Astrocyte (in vitro differentiated cells and primary cell): ENCODE data around the gene SLC39A2. TPM values are rescaled to one million over a fixed set of nuclear protein-coding genes. Genes with fewer than 3 reads are reported as not detected.
"Not testable (repeated sequence)": the region's sequence is repeated elsewhere in the genome, so short reads cannot be mapped to it uniquely, and the experiment has no call there.

ENCODE experiments used
- DNase-seq: peaks from one replicate; pipeline ENCODE4 v3.0.0-alpha.2; 2010; ENCODE audit warnings: low read depth
- FAIRE-seq: peaks from 2 replicates; lab custom pipeline; 2011; peaks lifted over from hg19 to GRCh38; lab: Jason Lieb, UNC
- H2AFZ ChIP-seq: 2 replicates; pipeline ENCODE4 v1.6.0; 2012; ENCODE audit warnings: low read depth, low read length, inconsistent platforms
- H3K27ac ChIP-seq: 2 replicates; pipeline ENCODE4 v1.5.1; 2011; ENCODE audit warnings: low read depth, low read length, inconsistent platforms
- H3K27me3 ChIP-seq: 2 replicates; pipeline ENCODE4 v1.6.0; 2011; ENCODE audit warnings: low read length, inconsistent platforms; ENCODE audit not compliant: insufficient read depth
- H3K36me3 ChIP-seq: 2 replicates; pipeline ENCODE4 v1.5.1; 2011; ENCODE audit warnings: low read length, inconsistent platforms; ENCODE audit not compliant: insufficient read depth
- H3K4me1 ChIP-seq: 2 replicates; pipeline ENCODE4 v1.5.1; 2011; ENCODE audit warnings: low read length, inconsistent platforms; ENCODE audit not compliant: insufficient read depth
- H3K4me2 ChIP-seq: 2 replicates; pipeline ENCODE4 v1.6.0; 2012; ENCODE audit warnings: low read length, inconsistent platforms
- H3K4me3 ChIP-seq: 2 replicates; pipeline ENCODE4 v1.5.1; 2011; ENCODE audit warnings: low read depth, mild to moderate bottlenecking, low read length, inconsistent platforms; ENCODE audit not compliant: insufficient read depth
- H3K79me2 ChIP-seq: 2 replicates; pipeline ENCODE4 v1.6.0; 2012; ENCODE audit warnings: mild to moderate bottlenecking, low read length, inconsistent platforms; ENCODE audit not compliant: insufficient read depth
- H3K9ac ChIP-seq: 2 replicates; pipeline ENCODE4 v1.6.0; 2012; ENCODE audit warnings: mild to moderate bottlenecking, low read length, inconsistent platforms
- H3K9me3 ChIP-seq: 2 replicates; pipeline ENCODE4 v1.5.1; 2012; ENCODE audit warnings: low read depth, mild to moderate bottlenecking, low read length, inconsistent platforms; ENCODE audit not compliant: insufficient read depth
- H4K20me1 ChIP-seq: 2 replicates; pipeline ENCODE4 v1.6.0; 2012; ENCODE audit warnings: low read length, inconsistent platforms; ENCODE audit not compliant: insufficient read depth
- H3K27ac Mint-ChIP-seq: one replicate; pipeline ENCODE4 v1.8.0; 2021; ENCODE audit warnings: mild to moderate bottlenecking, mixed read lengths; ENCODE audit not compliant: unreplicated experiment
- H3K27me3 Mint-ChIP-seq: one replicate; pipeline ENCODE4 v1.8.0; 2021; ENCODE audit warnings: low read depth, mixed read lengths; ENCODE audit not compliant: unreplicated experiment
- H3K36me3 Mint-ChIP-seq: one replicate; pipeline ENCODE4 v1.8.0; 2021; ENCODE audit warnings: low read depth, mixed read lengths; ENCODE audit not compliant: unreplicated experiment
- H3K4me1 Mint-ChIP-seq: one replicate; pipeline ENCODE4 v1.8.0; 2021; ENCODE audit warnings: low read depth, mixed read lengths; ENCODE audit not compliant: unreplicated experiment
- H3K4me3 Mint-ChIP-seq: one replicate; pipeline ENCODE4 v1.8.0; 2021; ENCODE audit warnings: mild to moderate bottlenecking, moderate library complexity, mixed read lengths; ENCODE audit not compliant: unreplicated experiment
- H3K9me3 Mint-ChIP-seq: one replicate; pipeline ENCODE4 v1.8.0; 2021; ENCODE audit warnings: mild to moderate bottlenecking, mixed read lengths; ENCODE audit not compliant: unreplicated experiment
- CTCF ChIP-seq: IDR thresholded peaks from 2 replicates; pipeline ENCODE4 v1.5.1; 2011; ENCODE audit warnings: low read depth, mild to moderate bottlenecking, inconsistent platforms, low read length, moderate library complexity; ENCODE audit not compliant: insufficient read depth
- EZH2 ChIP-seq: IDR thresholded peaks from 2 replicates; pipeline ENCODE4 v1.6.1; 2012; ENCODE audit warnings: mild to moderate bottlenecking, low read length, inconsistent platforms; ENCODE audit not compliant: insufficient read depth
- total RNA-seq: library from RNA; stranded (reverse); gene quantifications from 2 replicates; pipeline ENCODE4 v1.2.1, GENCODE V29; 2021

SLC39A2 gene
- total RNA-seq, 1 donor from 2014 or later: 0.30 TPM

GRCh38 chr14:21001218-21001617 is 2.1 kb downstream of the SLC39A2 start:
- Histone ChIP-seq H2AFZ (no peak overlapping the region), H3K79me2 (no peaks in the 10 kb centered on the region), H3K4me2 (no peak overlapping the region), H3K27me3 (no peaks in the 10 kb centered on the region), H3K9me3 (no peaks in the 10 kb centered on the region), H3K4me3 (no peak overlapping the region), H3K36me3 (peaks cover 5% of the 10 kb centered on the region), H3K9ac (no peak overlapping the region), H4K20me1 (no peaks in the 10 kb centered on the region), H3K27ac (no peak overlapping the region), H3K4me1 (peaks cover 7% of the 10 kb centered on the region)
- Mint-ChIP-seq H3K36me3 (peaks cover 2% of the 10 kb centered on the region), H3K4me1 (peaks cover 14% of the 10 kb centered on the region), H3K4me3 (no peak overlapping the region), H3K9me3 (no peaks in the 10 kb centered on the region), H3K27me3 (no peaks in the 10 kb centered on the region), H3K27ac (no peak overlapping the region)
- TF ChIP-seq EZH2 (no peak), CTCF (no peak)
- no peak for DNase-seq
- no peak for FAIRE-seq

GRCh38 chr14:21003788-21004346 is 4.8 kb downstream of the SLC39A2 start:
- H4K20me1 ChIP-seq: no peaks in the 10 kb centered on the region
- H3K9me3 ChIP-seq: no peaks in the 10 kb centered on the region
- Mint-ChIP-seq H3K36me3 (peaks cover 2% of the 10 kb centered on the region), H3K4me1 (peaks cover 8% of the 10 kb centered on the region), H3K27ac (no peak overlapping the region), H3K27me3 (no peaks in the 10 kb centered on the region), H3K4me3 (no peak overlapping the region), H3K9me3 (no peaks in the 10 kb centered on the region)
- TF ChIP-seq EZH2: no peak
- no peak for TF ChIP-seq CTCF
- no peak overlapping the region for H3K4me2 ChIP-seq
- H3K79me2 ChIP-seq: no peaks in the 10 kb centered on the region
- H3K27me3 ChIP-seq: no peaks in the 10 kb centered on the region
- no peak for DNase-seq
- no peak for FAIRE-seq
- H3K27ac ChIP-seq: no peak overlapping the region
- no peak overlapping the region for H3K9ac ChIP-seq
- H3K4me1 ChIP-seq: peaks cover 4% of the 10 kb centered on the region
- H3K36me3 ChIP-seq: no peaks in the 10 kb centered on the region
- no peak overlapping the region for H3K4me3 ChIP-seq
- peak overlapping the region; percentile 17 for H2AFZ ChIP-seq

GRCh38 chr14:21009721-21010120 is 10.6 kb downstream of the SLC39A2 start:
- H3K4me3 Mint-ChIP-seq, H2AFZ ChIP-seq, H3K9ac ChIP-seq, H4K20me1 ChIP-seq, H3K27ac ChIP-seq, H3K4me2 ChIP-seq, H3K4me1 Mint-ChIP-seq, H3K27ac Mint-ChIP-seq, FAIRE-seq, H3K36me3 Mint-ChIP-seq, H3K4me1 ChIP-seq, H3K4me3 ChIP-seq, H3K9me3 ChIP-seq, H3K36me3 ChIP-seq, H3K79me2 ChIP-seq, DNase-seq, H3K9me3 Mint-ChIP-seq: not testable (repeated sequence)
- H3K27me3 Mint-ChIP-seq: peaks cover 27% of the 10 kb centered on the region
- H3K27me3 ChIP-seq: peaks cover 23% of the 10 kb centered on the region
